Loucy (cell line): ENCODE measurements around the gene SH3RF1.

Experiments
- CTCF ChIP-seq: fragments of 200-600 bp; sonication (generic); conservative IDR thresholded peaks from 2 replicates; pipeline ENCODE4 v1.5.1; 2014; ENCODE audit warnings: mild to moderate bottlenecking, antibody characterized with exemption, low read length
- EZH2phosphoT487 ChIP-seq: fragments of 200-600 bp; IDR thresholded peaks from 2 replicates; pipeline ENCODE4 v1.6.1; 2018; ENCODE audit warnings: antibody characterized with exemption, mild to moderate bottlenecking, moderate library complexity, borderline replicate concordance

DNA sequence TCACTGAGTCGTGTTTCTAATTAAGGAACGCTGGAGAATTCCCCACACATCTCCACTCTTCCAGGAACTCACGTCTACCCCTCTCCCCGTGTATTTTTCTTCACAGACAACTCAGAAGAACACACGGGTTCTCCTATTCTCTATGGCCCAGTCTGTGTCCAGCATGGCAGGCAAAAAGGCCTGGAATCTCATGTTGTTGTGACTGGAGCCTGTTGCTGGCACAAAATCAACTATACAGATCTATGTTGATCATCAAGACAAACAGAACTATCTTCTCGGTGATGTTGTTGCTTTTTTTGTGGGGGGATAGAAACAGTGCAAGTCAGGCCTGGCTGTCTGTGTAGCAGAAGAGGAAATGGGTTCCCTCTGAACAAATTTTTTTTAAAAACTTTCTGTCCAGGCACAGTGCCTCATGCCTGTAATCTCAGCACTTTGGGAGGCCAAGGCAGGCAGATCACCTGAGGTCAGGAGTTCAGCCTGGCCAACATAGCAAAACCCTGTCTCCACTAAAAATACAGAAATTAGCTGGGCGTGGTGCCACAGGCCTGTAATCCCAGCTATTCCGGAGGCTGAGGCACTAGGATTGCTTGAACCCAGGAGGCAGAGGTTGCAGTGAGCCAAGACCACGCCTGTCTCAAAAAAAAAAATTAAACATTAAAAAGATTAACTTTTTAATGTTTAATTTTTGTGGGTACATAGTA is 210.2 kb downstream of the SH3RF1 start:
- TF ChIP-seq CTCF, result no peak
- no peak for TF ChIP-seq EZH2phosphoT487
